Measurements from ENCODE around the gene CCN5.

The CCN5 gene

DNA sequence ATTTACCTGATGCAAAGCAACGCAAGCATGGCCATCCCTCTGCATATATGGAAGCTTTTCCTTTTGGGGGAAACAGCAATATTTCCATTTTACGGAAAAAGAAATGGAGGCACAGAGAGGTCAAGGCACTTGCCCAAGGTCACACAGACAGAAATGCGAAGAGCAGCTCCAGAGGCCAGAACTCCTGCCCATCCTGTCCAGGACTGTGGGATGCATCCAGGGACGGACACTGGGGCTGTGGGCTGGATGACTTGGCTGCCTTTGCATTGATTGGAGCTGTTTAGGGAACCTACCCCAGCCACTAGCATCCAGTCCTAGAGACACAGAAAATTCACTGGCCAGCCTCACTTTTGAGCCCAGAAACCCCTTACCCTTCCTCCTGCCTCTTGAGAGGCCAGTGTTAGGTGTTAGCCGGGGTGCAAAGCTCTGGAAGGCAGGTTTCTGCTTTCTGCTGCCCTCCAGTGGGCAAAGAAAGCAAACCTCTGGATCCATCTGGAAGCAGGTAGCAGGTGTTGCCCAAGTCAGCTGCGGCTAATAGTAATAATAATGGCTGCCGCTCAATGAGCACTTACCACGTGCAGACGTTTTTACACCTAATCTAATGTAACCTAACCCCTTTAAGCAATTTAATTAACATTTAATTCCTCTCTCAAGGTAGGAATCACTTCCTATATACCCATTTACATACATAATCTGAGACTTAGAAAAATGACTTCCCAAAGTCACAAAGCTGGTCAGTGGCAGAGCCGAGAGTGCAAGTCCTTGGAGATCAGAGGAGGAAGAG, 31.7 kb upstream of the CCN5 start:
- H3K9me3 ChIP-seq (ENCODE audit: insufficient read depth, low read length) = no peaks in the 10 kb centered on the region
- no peaks in the 10 kb centered on the region for H3F3A ChIP-seq (ENCODE audit: insufficient read depth)
- no peak overlapping the region for H3K27ac ChIP-seq (ENCODE audit: low read depth, low read length)
- no peak overlapping the region for H2AFZ ChIP-seq (ENCODE audit: low read depth, low read length, severe bottlenecking)
- TF ChIP-seq, protein P1, sequence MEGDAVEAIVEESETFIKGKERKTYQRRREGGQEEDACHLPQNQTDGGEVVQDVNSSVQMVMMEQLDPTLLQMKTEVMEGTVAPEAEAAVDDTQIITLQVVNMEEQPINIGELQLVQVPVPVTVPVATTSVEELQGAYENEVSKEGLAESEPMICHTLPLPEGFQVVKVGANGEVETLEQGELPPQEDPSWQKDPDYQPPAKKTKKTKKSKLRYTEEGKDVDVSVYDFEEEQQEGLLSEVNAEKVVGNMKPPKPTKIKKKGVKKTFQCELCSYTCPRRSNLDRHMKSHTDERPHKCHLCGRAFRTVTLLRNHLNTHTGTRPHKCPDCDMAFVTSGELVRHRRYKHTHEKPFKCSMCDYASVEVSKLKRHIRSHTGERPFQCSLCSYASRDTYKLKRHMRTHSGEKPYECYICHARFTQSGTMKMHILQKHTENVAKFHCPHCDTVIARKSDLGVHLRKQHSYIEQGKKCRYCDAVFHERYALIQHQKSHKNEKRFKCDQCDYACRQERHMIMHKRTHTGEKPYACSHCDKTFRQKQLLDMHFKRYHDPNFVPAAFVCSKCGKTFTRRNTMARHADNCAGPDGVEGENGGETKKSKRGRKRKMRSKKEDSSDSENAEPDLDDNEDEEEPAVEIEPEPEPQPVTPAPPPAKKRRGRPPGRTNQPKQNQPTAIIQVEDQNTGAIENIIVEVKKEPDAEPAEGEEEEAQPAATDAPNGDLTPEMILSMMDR (IDR thresholded peaks at IDR 0.05; ENCODE audit: insufficient read depth, low read length, poor library complexity, severe bottlenecking) = peak; percentile 57
- no peak for TF ChIP-seq EZH2phosphoT487 (conservative IDR thresholded peaks at IDR 0.05; ENCODE audit: low read length)
- no peaks in the 10 kb centered on the region for H3K9me2 ChIP-seq (replicated peaks; ENCODE audit: insufficient read depth, low read length)
- no peaks in the 10 kb centered on the region for H3K27me3 ChIP-seq (ENCODE audit: low read length)
- H3K4me2 ChIP-seq (ENCODE audit: low read depth, low read length, poor library complexity, severe bottlenecking) = no peak overlapping the region
- H4K20me1 ChIP-seq (ENCODE audit: low read depth, low read length) = no peaks in the 10 kb centered on the region
- H3K4me3 ChIP-seq (ENCODE audit: insufficient read depth, low read length, poor library complexity, severe bottlenecking) = no peak overlapping the region
- H3K9ac ChIP-seq (ENCODE audit: low read length) = no peak overlapping the region
- no peaks in the 10 kb centered on the region for H3K36me3 ChIP-seq (ENCODE audit: low read length)
- no peaks in the 10 kb centered on the region for H3K79me2 ChIP-seq (ENCODE audit: insufficient read depth, low read length)

DNA sequence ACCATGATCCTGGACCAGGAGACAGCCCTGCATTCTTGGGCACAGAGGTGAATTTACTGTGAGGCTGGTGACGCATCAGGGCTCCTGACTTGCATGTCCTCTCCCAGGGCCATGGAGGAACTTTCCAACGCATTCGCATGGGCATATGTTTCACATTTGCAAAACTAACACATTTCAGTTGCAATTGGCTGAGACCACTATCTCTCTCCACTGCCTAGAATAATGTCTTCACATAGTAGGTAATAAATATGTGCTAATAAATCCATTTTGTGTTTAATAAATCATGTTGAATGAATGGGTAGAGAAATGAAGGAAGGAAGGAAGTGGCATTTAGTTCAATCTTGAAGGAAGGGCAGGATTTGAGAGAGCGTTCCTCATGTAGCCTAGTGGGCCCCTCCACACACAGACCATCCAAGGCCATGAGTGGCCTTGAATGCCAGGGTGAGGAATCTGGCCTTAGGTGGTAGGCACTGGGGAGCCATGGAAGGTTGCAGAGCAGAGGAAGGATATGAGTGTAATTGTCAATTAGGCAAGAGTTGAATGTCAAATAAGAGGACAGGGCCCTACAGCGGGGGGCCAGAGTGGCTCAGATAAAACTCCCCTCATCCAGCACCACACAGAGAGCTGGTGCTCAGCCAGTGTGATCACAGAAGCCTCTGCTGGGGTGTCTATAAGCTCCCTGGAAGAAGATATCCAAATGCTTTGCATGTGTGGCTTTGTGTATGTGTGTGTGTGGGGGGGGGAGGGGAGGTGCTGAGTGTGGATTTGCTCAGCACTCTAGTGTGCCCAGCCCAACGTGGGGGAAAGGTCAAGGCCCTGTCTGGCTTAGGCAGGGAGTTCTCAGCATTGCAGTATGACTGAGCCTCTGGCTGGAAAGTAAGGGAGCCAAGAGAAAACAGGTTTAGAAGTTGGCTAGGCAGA, 30.9 kb upstream of the CCN5 start:
- Histone ChIP-seq H3K4me3 (ENCODE audit: insufficient read depth, low read length, poor library complexity, severe bottlenecking) (no peak overlapping the region), H3K27ac (ENCODE audit: low read depth, low read length) (no peak overlapping the region), H3F3A (ENCODE audit: insufficient read depth) (no peaks in the 10 kb centered on the region), H4K20me1 (ENCODE audit: low read depth, low read length) (no peaks in the 10 kb centered on the region), H3K9me2 (replicated peaks; ENCODE audit: insufficient read depth, low read length) (no peaks in the 10 kb centered on the region), H2AFZ (ENCODE audit: low read depth, low read length, severe bottlenecking) (no peak overlapping the region), H3K9me3 (ENCODE audit: insufficient read depth, low read length) (no peaks in the 10 kb centered on the region), H3K79me2 (ENCODE audit: insufficient read depth, low read length) (no peaks in the 10 kb centered on the region), H3K9ac (ENCODE audit: low read length) (no peak overlapping the region), H3K36me3 (ENCODE audit: low read length) (no peaks in the 10 kb centered on the region), H3K4me2 (ENCODE audit: low read depth, low read length, poor library complexity, severe bottlenecking) (no peak overlapping the region), H3K27me3 (ENCODE audit: low read length) (no peaks in the 10 kb centered on the region)
- no peak for TF ChIP-seq EZH2phosphoT487 (conservative IDR thresholded peaks at IDR 0.05; ENCODE audit: low read length)
- TF ChIP-seq, protein P1 (IDR thresholded peaks at IDR 0.05; ENCODE audit: insufficient read depth, low read length, poor library complexity, severe bottlenecking) = no peak

DNA sequence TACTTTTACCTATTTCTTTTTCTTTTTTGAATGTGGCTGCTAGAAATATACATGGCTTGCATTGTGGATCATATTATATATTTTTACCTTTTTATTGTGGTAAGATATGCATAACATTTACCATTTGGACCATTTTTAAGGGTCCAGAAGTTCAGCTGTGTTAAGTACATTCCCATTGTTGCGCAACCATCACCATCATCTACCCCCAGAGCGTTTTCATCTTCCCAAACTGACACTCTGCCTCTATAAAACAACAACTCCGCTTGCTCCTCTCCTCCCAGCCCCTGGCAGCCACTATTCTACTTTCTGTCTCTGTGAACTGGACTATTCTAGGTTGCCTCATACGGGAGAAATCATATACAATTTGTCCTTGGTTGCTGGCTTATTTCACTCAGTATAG, 28.2 kb upstream of the CCN5 start:
- Histone ChIP-seq H3K9me2 (replicated peaks; ENCODE audit: insufficient read depth, low read length) (no peaks in the 10 kb centered on the region), H4K20me1 (ENCODE audit: low read depth, low read length) (no peaks in the 10 kb centered on the region), H3K9me3 (ENCODE audit: insufficient read depth, low read length) (no peaks in the 10 kb centered on the region), H3K4me3 (ENCODE audit: insufficient read depth, low read length, poor library complexity, severe bottlenecking) (no peak overlapping the region), H3K27ac (ENCODE audit: low read depth, low read length) (no peak overlapping the region), H3K79me2 (ENCODE audit: insufficient read depth, low read length) (no peaks in the 10 kb centered on the region), H3K36me3 (ENCODE audit: low read length) (no peaks in the 10 kb centered on the region), H3K4me2 (ENCODE audit: low read depth, low read length, poor library complexity, severe bottlenecking) (no peak overlapping the region), H2AFZ (ENCODE audit: low read depth, low read length, severe bottlenecking) (no peak overlapping the region), H3K9ac (ENCODE audit: low read length) (no peak overlapping the region), H3F3A (ENCODE audit: insufficient read depth) (no peaks in the 10 kb centered on the region), H3K27me3 (ENCODE audit: low read length) (no peaks in the 10 kb centered on the region)
- TF ChIP-seq, protein P1 (IDR thresholded peaks at IDR 0.05; ENCODE audit: insufficient read depth, low read length, poor library complexity, severe bottlenecking) = no peak
- TF ChIP-seq EZH2phosphoT487 (conservative IDR thresholded peaks at IDR 0.05; ENCODE audit: low read length) = no peak
